ENCODE measurements around the gene LCAT.
"Not testable (repeated sequence)": the region's sequence is repeated elsewhere in the genome, so short reads cannot be mapped to it uniquely, and the experiment has no call there.

LCAT gene
- 1.3 to 5.8 reads per million in 2 experiments for total RNA-seq

- no peak for DNase-seq (ENCODE audit: low read depth)
These were observed at the start of gene LCAT for GRCh38 chr16:67943619-67944504. Gene LCAT, minus strand, starts transcription at chr16:67944120. Its CDS starts 19 bp downstream, at chr16:67944101.

- DNase-seq (ENCODE audit: low read depth): peak; percentile 66
These were observed 49.5 kb upstream of the LCAT start for GRCh38 chr16:67993207-67994039.

GRCh38 chr16:67992661-67993206 is 48.8 kb upstream of the LCAT start:
- DNase-seq (ENCODE audit: low read depth): no peak

GRCh38 chr16:67990018-67990386 is 46.1 kb upstream of the LCAT start:
- DNase-seq (ENCODE audit: low read depth): no peak

GRCh38 chr16:67989322-67990017 is 45.5 kb upstream of the LCAT start:
- DNase-seq (ENCODE audit: low read depth): no peak

- DNase-seq (ENCODE audit: low read depth): no peak
These were observed 44.8 kb upstream of the LCAT start for GRCh38 chr16:67988675-67989074.

GRCh38 chr16:67987460-67988160 is 43.7 kb upstream of the LCAT start:
- no peak for DNase-seq (ENCODE audit: low read depth)

- no peak for DNase-seq (ENCODE audit: low read depth)
These were observed 43.0 kb upstream of the LCAT start for GRCh38 chr16:67986949-67987348.

GRCh38 chr16:67982011-67982696 is 38.2 kb upstream of the LCAT start:
- no peak for DNase-seq (ENCODE audit: low read depth)

GRCh38 chr16:67979955-67980678 is 36.2 kb upstream of the LCAT start, which contains the start of gene DPEP3:
Gene DPEP3, minus strand, starts transcription at chr16:67980499. Its CDS starts 119 bp downstream, at chr16:67980380.
- DNase-seq (ENCODE audit: low read depth): no peak

GRCh38 chr16:67977469-67978227 is 33.7 kb upstream of the LCAT start:
- DNase-seq (ENCODE audit: low read depth): no peak

- no peak for DNase-seq (ENCODE audit: low read depth)
These were observed 33.1 kb upstream of the LCAT start for GRCh38 chr16:67977005-67977404.

GRCh38 chr16:67976205-67976604 is 32.3 kb upstream of the LCAT start:
- DNase-seq (ENCODE audit: low read depth): no peak

GRCh38 chr16:67975321-67976105 is 31.6 kb upstream of the LCAT start:
- no peak for DNase-seq (ENCODE audit: low read depth)

GRCh38 chr16:67972285-67972684 is 28.4 kb upstream of the LCAT start:
- not testable (repeated sequence) for DNase-seq (ENCODE audit: low read depth)

- DNase-seq (ENCODE audit: low read depth): no peak
These were observed 27.2 kb upstream of the LCAT start for GRCh38 chr16:67971111-67971510.

GRCh38 chr16:67969254-67970039 is 25.5 kb upstream of the LCAT start:
- DNase-seq (ENCODE audit: low read depth): no peak

Data from T follicular helper cell (primary cell).